Measurements from ENCODE around the gene INF2.

The INF2 gene

GRCh38 chr14:104757681-104758392 is 68.4 kb downstream of the INF2 start:
- peaks cover 94% of the 10 kb centered on the region for H3K36me3 Mint-ChIP-seq (ENCODE audit: low read depth)
- H3K27ac Mint-ChIP-seq: no peak overlapping the region
- no peak overlapping the region for H3K4me3 Mint-ChIP-seq
- peaks cover 20% of the 10 kb centered on the region for H3K4me1 Mint-ChIP-seq (ENCODE audit: low read depth)
- intact Hi-C loops (cut with micrococcal nuclease): no loop called here
- no peaks in the 10 kb centered on the region for H3K27me3 Mint-ChIP-seq
- no peaks in the 10 kb centered on the region for H3K9me3 Mint-ChIP-seq

- no peak overlapping the region for H3K27ac Mint-ChIP-seq
- peaks cover 12% of the 10 kb centered on the region for H3K4me1 Mint-ChIP-seq (ENCODE audit: low read depth)
- H3K9me3 Mint-ChIP-seq: no peaks in the 10 kb centered on the region
- H3K27me3 Mint-ChIP-seq: no peaks in the 10 kb centered on the region
- intact Hi-C loops (cut with micrococcal nuclease): no loop called here
- peaks cover 80% of the 10 kb centered on the region for H3K36me3 Mint-ChIP-seq (ENCODE audit: low read depth)
- no peak overlapping the region for H3K4me3 Mint-ChIP-seq
Measured at GRCh38 chr14:104758981-104759969, 69.9 kb downstream of the INF2 start.

GRCh38 chr14:104765517-104765916 is 76.1 kb downstream of the INF2 start:
- no peak overlapping the region for H3K4me3 Mint-ChIP-seq
- intact Hi-C loops (cut with micrococcal nuclease): no loop called here
- no peak overlapping the region for H3K27ac Mint-ChIP-seq
- peaks cover 19% of the 10 kb centered on the region for H3K4me1 Mint-ChIP-seq (ENCODE audit: low read depth)
- peaks cover 35% of the 10 kb centered on the region for H3K36me3 Mint-ChIP-seq (ENCODE audit: low read depth)
- no peaks in the 10 kb centered on the region for H3K27me3 Mint-ChIP-seq
- no peaks in the 10 kb centered on the region for H3K9me3 Mint-ChIP-seq

- H3K27me3 Mint-ChIP-seq: no peaks in the 10 kb centered on the region
- peaks cover 4% of the 10 kb centered on the region for H3K9me3 Mint-ChIP-seq
- no peak overlapping the region for H3K4me3 Mint-ChIP-seq
- peaks cover 35% of the 10 kb centered on the region for H3K36me3 Mint-ChIP-seq (ENCODE audit: low read depth)
- no peak overlapping the region for H3K27ac Mint-ChIP-seq
- intact Hi-C loops (cut with micrococcal nuclease): no loop called here
- peaks cover 27% of the 10 kb centered on the region for H3K4me1 Mint-ChIP-seq (ENCODE audit: low read depth)
Measured at GRCh38 chr14:104766256-104766862, 76.9 kb downstream of the INF2 start.

GRCh38 chr14:104766863-104767633 is 77.6 kb downstream of the INF2 start:
- Mint-ChIP-seq H3K4me3 (no peak overlapping the region), H3K36me3 (ENCODE audit: low read depth) (peaks cover 36% of the 10 kb centered on the region), H3K9me3 (peaks cover 6% of the 10 kb centered on the region), H3K27ac (no peak overlapping the region), H3K4me1 (ENCODE audit: low read depth) (peaks cover 27% of the 10 kb centered on the region), H3K27me3 (no peaks in the 10 kb centered on the region)
- intact Hi-C loops (cut with micrococcal nuclease): no loop called here

- Mint-ChIP-seq H3K4me3 (no peak overlapping the region), H3K9me3 (peaks cover 6% of the 10 kb centered on the region), H3K27ac (no peak overlapping the region), H3K36me3 (ENCODE audit: low read depth) (peaks cover 36% of the 10 kb centered on the region), H3K4me1 (ENCODE audit: low read depth) (peaks cover 27% of the 10 kb centered on the region), H3K27me3 (no peaks in the 10 kb centered on the region)
- intact Hi-C loops (cut with micrococcal nuclease): no loop called here
Measured at GRCh38 chr14:104767634-104767918, 78.2 kb downstream of the INF2 start.

- Mint-ChIP-seq H3K27me3 (no peaks in the 10 kb centered on the region), H3K27ac (no peak overlapping the region), H3K36me3 (ENCODE audit: low read depth) (peaks cover 46% of the 10 kb centered on the region), H3K4me1 (ENCODE audit: low read depth) (peaks cover 27% of the 10 kb centered on the region), H3K9me3 (peaks cover 6% of the 10 kb centered on the region), H3K4me3 (no peak overlapping the region)
- intact Hi-C loops (cut with micrococcal nuclease): loop anchor here (1.0 kb wide), 1 partner anchor 58 kb away; no protein-coding TSS in a partner anchor
Measured at GRCh38 chr14:104768437-104769323, 79.3 kb downstream of the INF2 start.

DNA sequence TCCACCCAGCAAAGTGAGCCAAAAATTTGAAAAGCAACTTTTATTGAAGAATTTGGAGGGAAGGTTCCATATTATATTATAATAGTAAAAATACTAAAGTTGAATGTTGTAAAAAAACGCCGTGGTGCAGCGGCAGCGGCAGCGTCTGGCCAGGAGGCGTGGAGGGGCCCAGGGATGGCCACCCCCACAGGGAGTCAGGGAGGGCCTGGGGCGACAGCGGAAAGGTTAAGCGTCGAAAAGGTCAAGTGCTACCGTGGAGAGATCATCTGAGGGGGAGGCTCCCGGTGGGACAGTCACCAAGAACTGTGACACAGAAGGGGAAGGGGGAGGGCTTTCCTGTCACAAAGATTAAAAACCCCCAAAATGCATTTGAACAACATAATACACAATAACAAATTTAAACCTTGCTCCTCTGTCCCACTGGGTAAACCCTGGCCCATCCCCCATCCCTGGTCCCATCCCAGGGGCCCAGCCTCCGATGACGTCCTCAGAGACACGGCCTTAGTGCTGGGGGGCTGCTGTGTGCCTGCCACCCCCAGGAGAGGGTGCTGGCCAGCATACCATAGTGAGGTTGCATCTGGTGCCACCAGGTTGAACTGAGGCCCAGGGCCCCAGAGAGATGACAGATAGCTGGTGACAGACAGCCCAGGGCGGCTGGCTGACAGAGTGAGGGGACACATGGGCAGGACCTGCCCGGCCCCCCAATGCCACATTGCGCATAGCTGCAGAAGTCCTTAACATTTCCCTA is 80.1 kb downstream of the INF2 start:
- intact Hi-C loops (cut with micrococcal nuclease): no loop called here
- peaks cover 27% of the 10 kb centered on the region for H3K4me1 Mint-ChIP-seq (ENCODE audit: low read depth)
- H3K9me3 Mint-ChIP-seq: peaks cover 6% of the 10 kb centered on the region
- no peaks in the 10 kb centered on the region for H3K27me3 Mint-ChIP-seq
- H3K27ac Mint-ChIP-seq: no peak overlapping the region
- H3K36me3 Mint-ChIP-seq (ENCODE audit: low read depth): peaks cover 54% of the 10 kb centered on the region
- no peak overlapping the region for H3K4me3 Mint-ChIP-seq

GRCh38 chr14:104770072-104770579 is 80.7 kb downstream of the INF2 start:
- H3K4me3 Mint-ChIP-seq: no peak overlapping the region
- peaks cover 6% of the 10 kb centered on the region for H3K9me3 Mint-ChIP-seq
- H3K27ac Mint-ChIP-seq: no peak overlapping the region
- no peaks in the 10 kb centered on the region for H3K27me3 Mint-ChIP-seq
- H3K4me1 Mint-ChIP-seq (ENCODE audit: low read depth): peaks cover 27% of the 10 kb centered on the region
- intact Hi-C loops (cut with micrococcal nuclease): no loop called here
- H3K36me3 Mint-ChIP-seq (ENCODE audit: low read depth): peaks cover 61% of the 10 kb centered on the region

DNA sequence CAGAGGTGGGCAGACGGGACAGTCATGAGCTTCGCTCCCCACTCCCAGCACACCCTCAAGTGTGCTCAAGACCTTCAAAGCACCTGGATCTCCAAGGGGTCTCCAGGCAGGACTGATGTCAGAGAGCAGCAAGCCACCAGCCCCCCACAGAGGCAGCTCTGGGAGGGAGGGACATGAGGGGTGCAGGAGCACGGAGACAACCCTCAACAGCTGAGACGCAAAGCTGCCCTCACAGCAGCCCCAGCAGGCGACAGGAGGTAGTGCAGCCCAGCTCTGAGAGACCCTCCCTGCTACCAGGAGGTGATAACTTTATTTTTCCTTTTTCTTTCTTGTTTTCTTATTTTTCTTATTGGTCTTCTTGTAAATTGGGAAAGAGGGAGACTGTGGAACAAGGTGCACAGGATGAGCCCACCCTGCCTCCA is 81.4 kb downstream of the INF2 start:
- H3K4me1 Mint-ChIP-seq (ENCODE audit: low read depth): peaks cover 27% of the 10 kb centered on the region
- H3K4me3 Mint-ChIP-seq: no peak overlapping the region

GRCh38 chr14:104771374-104771773 is 82.0 kb downstream of the INF2 start:
- H3K4me1 Mint-ChIP-seq (ENCODE audit: low read depth): peaks cover 27% of the 10 kb centered on the region
- H3K4me3 Mint-ChIP-seq: no peak overlapping the region
- peaks cover 73% of the 10 kb centered on the region for H3K36me3 Mint-ChIP-seq (ENCODE audit: low read depth)
- H3K27ac Mint-ChIP-seq: no peak overlapping the region
- intact Hi-C loops (cut with micrococcal nuclease): no loop called here
- H3K27me3 Mint-ChIP-seq: no peaks in the 10 kb centered on the region
- peaks cover 6% of the 10 kb centered on the region for H3K9me3 Mint-ChIP-seq

More for the DNA sequence above, 81.4 kb downstream of the INF2 start:
- intact Hi-C loops (cut with micrococcal nuclease): no loop called here
- peaks cover 68% of the 10 kb centered on the region for H3K36me3 Mint-ChIP-seq (ENCODE audit: low read depth)
- peaks cover 6% of the 10 kb centered on the region for H3K9me3 Mint-ChIP-seq
- no peaks in the 10 kb centered on the region for H3K27me3 Mint-ChIP-seq
- no peak overlapping the region for H3K27ac Mint-ChIP-seq
